Upper lobe of left lung (tissue), 4 donors: ENCODE data around the gene GMIP.

Experiments used
- POLR2A ChIP-seq, 4 donors: fragments of 450-650 bp; IDR thresholded peaks; one replicate each; pipeline ENCODE4 v1.5.1; 2016 to 2017; ENCODE audit warnings: antibody characterized with exemption in 4 of 4, mild to moderate bottlenecking in 2 of 4
- TF ChIP-seq, protein P1 (sequence below), 6 experiments: fragments of 450-650 bp in 4 of 6; fragments of 200-600 bp in 2 of 6; sonication (generic) in 2 of 6; IDR thresholded peaks; one replicate each; pipeline ENCODE4 v1.5.1; 2016 to 2019; ENCODE audit warnings: antibody characterized with exemption in 6 of 6

GRCh38 chr19:19651076-19651475 is 7.6 kb upstream of the GMIP start:
- TF ChIP-seq, protein P1, sequence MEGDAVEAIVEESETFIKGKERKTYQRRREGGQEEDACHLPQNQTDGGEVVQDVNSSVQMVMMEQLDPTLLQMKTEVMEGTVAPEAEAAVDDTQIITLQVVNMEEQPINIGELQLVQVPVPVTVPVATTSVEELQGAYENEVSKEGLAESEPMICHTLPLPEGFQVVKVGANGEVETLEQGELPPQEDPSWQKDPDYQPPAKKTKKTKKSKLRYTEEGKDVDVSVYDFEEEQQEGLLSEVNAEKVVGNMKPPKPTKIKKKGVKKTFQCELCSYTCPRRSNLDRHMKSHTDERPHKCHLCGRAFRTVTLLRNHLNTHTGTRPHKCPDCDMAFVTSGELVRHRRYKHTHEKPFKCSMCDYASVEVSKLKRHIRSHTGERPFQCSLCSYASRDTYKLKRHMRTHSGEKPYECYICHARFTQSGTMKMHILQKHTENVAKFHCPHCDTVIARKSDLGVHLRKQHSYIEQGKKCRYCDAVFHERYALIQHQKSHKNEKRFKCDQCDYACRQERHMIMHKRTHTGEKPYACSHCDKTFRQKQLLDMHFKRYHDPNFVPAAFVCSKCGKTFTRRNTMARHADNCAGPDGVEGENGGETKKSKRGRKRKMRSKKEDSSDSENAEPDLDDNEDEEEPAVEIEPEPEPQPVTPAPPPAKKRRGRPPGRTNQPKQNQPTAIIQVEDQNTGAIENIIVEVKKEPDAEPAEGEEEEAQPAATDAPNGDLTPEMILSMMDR (IDR thresholded peaks at IDR 0.05) = no peak
- no peak for TF ChIP-seq POLR2A (IDR thresholded peaks at IDR 0.05)
